ENCODE measurements around the gene MYO3B.
A peak's percentile ranks its signal among the peaks of the same experiment; 100 is the strongest.

MYO3B gene

GRCh38 chr2:170675701-170676100 is 497.8 kb downstream of the MYO3B start:
- no peak for TF ChIP-seq CTCF (conservative IDR thresholded peaks at IDR 0.05; ENCODE audit: low read depth, low read length)
- no peak overlapping the region for H3K4me3 ChIP-seq (ENCODE audit: low read depth, low read length)
- no peak for DNase-seq (ENCODE audit: low read depth)

GRCh38 chr2:170679607-170680079 is 501.7 kb downstream of the MYO3B start:
- no peak for TF ChIP-seq CTCF (conservative IDR thresholded peaks at IDR 0.05; ENCODE audit: low read depth, low read length)
- no peak overlapping the region for H3K4me3 ChIP-seq (ENCODE audit: low read depth, low read length)
- DNase-seq (ENCODE audit: low read depth) = peak; percentile 11

- H3K4me3 ChIP-seq (ENCODE audit: low read depth, low read length) = no peak overlapping the region
- DNase-seq (ENCODE audit: low read depth) = no peak
- TF ChIP-seq CTCF (conservative IDR thresholded peaks at IDR 0.05; ENCODE audit: low read depth, low read length) = no peak
Measured at GRCh38 chr2:170680172-170680941, 502.4 kb downstream of the MYO3B start.

- no peak for TF ChIP-seq CTCF (conservative IDR thresholded peaks at IDR 0.05; ENCODE audit: low read depth, low read length)
- no peak overlapping the region for H3K4me3 ChIP-seq (ENCODE audit: low read depth, low read length)
- DNase-seq (ENCODE audit: low read depth) = no peak
Measured at GRCh38 chr2:170681311-170681710, 503.4 kb downstream of the MYO3B start.

GRCh38 chr2:170685591-170685990 is 507.6 kb downstream of the MYO3B start:
- H3K4me3 ChIP-seq (ENCODE audit: low read depth, low read length) = no peak overlapping the region
- TF ChIP-seq CTCF (conservative IDR thresholded peaks at IDR 0.05; ENCODE audit: low read depth, low read length) = no peak
- DNase-seq (ENCODE audit: low read depth) = no peak

GRCh38 chr2:170689481-170689880 is 511.5 kb downstream of the MYO3B start:
- no peak for TF ChIP-seq CTCF (conservative IDR thresholded peaks at IDR 0.05; ENCODE audit: low read depth, low read length)
- no peak overlapping the region for H3K4me3 ChIP-seq (ENCODE audit: low read depth, low read length)
- DNase-seq (ENCODE audit: low read depth) = no peak

GRCh38 chr2:170690640-170691039 is 512.7 kb downstream of the MYO3B start:
- TF ChIP-seq CTCF (conservative IDR thresholded peaks at IDR 0.05; ENCODE audit: low read depth, low read length) = no peak
- H3K4me3 ChIP-seq (ENCODE audit: low read depth, low read length) = no peak overlapping the region
- no peak for DNase-seq (ENCODE audit: low read depth)
